Measurements from ENCODE around the gene FKBP8. TPM values are rescaled to one million over a fixed set of nuclear protein-coding genes. Genes with fewer than 3 reads are reported as not detected.
"Not testable (repeated sequence)": the region's sequence is repeated elsewhere in the genome, so short reads cannot be mapped to it uniquely, and the experiment has no call there.

FKBP8 gene
- 86.4 TPM for total RNA-seq

DNA sequence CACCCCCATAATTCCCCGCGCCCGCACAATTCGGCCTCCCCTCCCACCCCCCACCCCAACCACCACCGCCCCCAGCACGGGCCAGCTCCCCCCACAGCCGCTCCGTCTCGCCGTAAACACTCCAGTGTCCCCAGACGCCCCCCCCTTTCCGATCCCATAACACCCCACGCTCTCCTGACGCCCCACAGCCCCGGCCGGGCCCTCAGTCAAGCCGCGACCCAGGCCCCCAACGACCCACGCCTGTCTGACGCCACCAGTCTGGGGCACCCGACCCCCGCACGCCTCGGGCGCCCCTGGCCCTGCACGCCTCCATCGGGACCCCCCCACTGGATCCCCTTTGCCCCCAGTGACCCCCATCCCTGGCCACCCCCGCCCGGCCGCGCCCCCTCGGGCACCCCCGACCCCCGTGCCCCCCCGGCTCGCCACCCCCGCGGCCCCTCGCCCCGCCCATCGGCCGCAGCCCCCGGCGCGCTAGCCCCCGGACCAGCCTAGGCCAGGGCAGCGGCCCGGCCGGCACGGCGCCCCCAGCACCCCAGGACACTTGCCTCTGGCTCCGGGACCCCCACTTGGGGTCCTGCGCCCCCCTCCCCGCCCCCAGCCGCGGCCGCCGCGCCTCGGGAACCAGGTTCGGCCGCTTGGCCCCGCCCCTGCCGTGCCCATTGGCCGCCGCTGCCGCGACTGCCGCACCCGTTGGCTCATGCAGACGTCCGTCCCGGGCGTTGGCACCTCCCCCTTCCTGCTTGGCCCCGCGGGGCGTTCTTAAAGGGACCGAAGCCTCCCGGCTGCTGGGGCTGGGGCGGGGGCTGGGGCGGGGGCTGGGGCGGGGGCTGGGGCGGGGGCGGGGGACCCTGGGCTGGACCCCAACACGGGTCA lies at the start of gene FKBP8:
Gene FKBP8 (minus strand): TSS at position 633 of the 873 bp plus-strand sequence. CDS start 1,603 bp downstream, outside the sequence.
- peak; percentile 78 for DNase-seq

DNA sequence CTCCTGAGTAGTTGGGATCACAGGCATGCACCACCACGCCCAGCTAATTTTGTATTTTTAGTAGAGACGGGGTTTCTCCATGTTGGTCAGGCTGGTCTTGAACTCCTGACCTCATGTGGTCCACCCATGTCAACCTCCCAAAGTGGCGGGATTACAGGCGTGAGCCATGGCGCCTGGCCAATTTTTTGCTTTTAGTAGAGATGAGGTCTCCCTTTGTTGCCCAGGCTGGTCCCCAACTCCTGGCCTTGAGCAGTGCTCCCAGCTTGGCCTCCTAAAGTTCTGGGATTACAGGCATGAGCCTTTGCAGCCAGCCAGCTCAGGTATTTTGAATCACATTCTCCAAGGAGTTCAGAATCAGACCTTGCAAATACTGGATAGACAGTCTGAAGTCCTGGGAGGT lies 49.4 kb upstream of the FKBP8 start:
- DNase-seq = not testable (repeated sequence)

DNA sequence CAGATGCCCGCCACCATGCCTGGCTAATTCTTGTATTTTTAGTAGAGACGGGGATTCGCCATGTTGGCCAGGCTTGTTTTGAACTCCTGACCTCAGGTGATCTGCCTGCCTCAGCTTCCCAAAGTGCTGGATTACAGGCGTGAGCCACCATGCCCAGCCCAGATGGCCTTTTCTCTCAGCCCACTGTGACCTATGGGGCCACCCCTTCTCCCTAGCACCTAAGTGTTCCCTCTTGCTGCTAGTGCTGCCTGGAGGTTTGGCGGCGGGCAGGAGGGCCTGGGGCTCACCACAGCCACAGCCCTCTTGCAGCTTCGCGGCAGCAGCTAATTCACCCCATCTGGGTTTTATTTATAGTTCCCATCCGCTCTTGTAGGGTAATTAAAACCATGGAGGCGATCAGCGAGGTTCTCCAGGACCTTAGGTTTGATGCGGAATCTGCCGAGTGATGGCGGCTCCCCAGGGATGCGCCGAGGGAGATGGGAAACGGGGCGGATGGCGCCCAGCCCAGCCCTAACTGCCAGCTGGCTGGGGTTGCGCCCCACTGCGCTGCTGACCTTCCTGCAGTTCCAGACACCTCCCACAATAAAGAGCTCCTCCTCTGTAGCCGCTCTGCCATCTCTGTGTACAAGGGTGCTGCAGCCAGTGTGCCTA lies 48.5 kb upstream of the FKBP8 start:
- peak; percentile 67 for DNase-seq

DNA sequence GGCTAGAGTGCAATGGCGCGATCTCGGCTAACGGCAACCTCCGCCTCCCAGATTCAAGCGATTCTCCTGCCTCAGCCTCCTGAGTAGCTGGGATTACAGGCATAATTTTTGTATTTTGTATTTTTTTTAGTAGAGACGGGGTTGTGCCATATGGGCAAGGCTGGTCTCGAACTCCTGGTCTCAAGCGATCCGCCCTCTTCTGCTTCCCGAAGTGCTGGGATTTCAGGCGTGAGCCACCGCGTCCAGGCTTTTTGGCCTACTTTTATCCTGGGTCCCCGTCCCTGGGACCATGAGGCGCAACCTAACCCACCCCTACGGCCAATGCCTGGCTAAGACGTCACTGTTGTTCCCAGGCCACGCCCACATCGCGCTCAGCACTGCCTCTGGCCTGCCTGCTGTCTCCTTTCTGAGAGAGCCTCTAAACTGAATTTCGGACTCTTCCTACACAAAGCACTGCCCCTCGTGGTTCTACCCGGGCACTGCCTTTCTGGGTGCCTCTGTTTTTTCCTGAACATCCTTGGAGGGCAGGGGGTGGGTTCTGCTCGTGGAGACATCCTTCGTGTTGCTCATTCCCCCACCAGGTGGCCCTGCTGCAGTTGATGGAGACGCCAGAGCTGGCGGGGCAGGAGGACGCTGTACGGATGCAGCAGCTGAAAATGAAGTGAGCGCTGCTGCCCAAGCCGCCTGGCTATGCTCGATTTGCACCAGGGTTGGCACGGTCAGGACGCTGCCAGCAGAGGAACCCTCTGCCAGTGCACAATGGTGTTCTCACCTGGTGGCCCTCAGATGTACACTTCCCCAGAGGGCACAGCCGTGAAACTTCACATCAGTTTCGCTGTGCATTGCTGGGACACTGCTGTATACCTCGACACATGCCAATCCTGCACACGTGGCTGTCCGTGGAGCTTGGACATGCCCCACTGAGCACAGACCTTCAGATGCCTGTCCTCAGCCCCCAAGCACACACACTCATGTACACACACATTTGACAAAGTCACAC lies 47.2 kb upstream of the FKBP8 start:
- DNase-seq = peak; percentile 41

DNA sequence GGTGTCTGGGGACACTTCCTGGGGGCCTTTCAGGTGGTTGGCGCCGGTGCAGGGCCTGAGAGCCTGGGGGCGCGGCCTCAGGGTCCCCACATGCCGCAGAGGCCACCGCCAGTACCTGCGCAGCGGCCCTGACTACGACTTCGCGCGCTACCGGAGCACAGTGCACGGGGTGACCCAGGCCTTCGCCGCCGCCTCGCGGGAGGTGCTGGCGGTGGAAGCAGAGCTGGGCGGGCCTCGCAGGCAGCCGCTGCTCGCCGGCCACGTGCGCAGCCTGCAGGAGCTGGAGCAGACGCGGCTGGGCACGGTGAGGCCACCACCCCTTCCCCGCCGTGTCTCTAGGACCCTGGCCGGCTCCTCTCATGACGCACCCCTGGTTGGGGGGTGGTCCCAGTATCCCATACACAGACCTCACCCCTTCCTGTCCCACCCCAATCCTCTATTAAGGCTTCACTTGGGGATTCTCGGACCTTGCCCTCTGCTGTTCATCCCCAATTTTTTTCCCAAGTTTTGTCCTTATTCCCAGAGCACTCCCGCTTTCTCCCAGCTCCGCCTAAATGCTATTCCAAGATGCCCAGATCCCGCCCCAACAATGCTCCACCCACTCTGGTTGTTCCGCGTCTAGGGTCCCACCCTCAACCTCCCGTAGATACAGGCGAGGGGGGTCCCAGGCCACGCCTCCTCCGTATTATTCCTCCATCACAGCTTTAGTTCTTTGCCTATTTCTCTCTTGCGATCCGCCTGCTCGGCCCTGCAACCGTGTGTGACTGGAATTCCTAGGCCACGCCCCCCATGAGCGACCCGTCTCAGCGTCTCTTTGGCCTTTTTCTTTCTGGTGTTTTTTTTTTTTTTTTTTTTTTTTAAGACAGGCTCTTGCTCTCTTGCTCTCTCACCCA lies 46.3 kb upstream of the FKBP8 start:
- peak; percentile 52 for DNase-seq

DNA sequence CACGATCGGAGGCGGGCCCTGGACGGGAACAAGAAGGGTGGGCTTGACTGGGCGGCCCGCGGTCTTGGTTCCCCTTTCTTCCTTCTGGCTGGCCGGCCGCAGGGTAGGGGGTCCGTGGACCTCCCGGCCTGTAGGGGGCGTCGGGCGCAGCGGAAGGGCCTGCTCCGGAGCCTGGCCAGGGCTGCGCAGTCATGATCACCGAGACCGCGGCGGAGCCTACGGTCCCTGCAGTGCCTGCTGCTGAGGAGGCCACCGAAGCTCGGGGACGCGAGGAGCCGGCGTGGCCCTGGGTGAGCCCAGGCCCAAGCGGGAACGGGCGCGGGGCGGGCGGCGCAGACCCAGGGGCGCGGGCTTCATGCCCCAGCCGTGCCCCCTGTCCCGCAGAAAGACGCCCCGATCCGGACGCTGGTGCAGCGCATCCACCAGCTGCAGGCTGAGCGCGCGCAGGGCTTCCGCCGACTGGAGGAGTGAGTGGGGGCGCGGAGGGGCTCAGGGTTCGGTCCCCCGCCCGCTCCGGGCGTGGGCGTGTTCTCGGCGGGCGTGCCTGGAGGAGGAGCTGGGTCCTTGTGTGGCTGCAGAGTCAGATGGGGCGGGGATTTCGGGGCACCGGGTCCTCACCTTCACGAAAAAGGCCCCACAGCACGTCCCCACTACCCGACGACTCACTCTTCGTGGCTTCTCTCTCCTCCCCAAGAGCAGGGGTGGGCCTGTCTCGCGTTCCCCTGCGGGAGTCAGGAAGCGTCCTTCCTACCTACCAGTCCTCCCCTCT lies 45.4 kb upstream of the FKBP8 start, which contains the start of gene REX1BD:
Gene REX1BD (plus strand): TSS at position 188 of the 769 bp plus-strand sequence. CDS start 4 bp downstream, at position 192.
- peak; percentile 81 for DNase-seq

GRCh38 chr19:18587962-18588610 lies 44.7 kb upstream of the FKBP8 start:
- DNase-seq = no peak

DNA sequence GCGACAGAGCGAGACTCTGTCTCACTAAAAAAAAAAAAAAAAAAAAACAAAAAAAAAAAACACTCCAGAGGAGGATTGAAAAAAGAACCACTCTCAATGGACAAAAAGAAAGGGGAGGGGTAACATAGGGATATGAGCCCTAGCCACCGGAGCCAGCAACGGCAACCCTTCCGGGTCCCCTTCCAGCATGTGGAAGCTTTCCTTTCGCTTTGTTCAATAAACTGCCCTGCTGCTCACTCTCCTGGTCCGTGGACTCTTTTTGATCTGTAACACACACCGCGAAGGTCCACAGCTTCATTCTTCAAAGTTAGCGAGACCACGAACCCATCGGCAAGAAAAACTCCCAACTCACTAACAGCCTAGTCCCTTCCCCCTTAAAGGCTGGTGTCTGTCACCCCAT lies 44.2 kb upstream of the FKBP8 start:
- no peak for DNase-seq

GRCh38 chr19:18586306-18586705 lies 42.9 kb upstream of the FKBP8 start:
- no peak for DNase-seq

DNA sequence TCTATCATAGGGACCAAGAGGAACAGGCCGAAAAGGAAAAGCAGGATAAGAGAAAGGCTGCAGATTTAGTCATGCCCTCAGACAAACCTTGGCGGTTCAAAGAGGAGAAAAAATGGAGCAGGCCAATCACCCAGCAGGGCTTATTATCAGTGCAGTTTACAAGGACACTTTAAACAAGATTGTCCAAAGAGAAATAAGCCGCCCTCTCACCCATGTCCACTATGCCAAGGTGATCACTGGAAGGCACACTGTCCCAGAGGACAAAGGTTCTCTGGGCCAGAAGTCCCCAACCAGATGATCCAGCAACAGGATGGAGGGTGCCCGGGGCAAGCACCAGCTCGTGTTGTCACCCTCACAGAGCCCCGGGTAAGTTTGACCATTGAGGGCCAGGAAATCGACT lies 36.9 kb upstream of the FKBP8 start:
- no peak for DNase-seq

- DNase-seq = no peak
Observed at GRCh38 chr19:18577365-18577914, 34.1 kb upstream of the FKBP8 start.

DNA sequence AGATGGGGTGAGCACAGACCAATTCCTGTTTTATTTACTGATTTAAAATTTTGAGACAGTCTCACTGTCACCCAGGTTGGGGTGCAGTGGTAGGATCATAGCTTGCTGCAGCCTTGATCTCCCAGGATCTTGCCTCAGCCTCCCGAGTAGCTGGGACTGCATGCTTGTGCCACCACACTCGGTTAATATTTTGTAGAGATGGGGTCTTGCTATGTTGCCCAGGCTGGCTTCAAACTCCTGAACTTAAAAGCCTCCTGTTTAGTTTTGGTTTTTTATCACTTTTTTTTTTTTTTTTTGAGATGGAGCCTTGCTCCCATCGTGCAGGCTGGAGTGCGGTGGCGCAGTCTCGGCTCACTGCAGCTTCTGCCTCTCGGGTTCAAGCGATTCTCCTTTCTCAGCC lies 33.0 kb upstream of the FKBP8 start:
- DNase-seq = no peak

- no peak for DNase-seq
Observed at GRCh38 chr19:18574691-18575291, 31.4 kb upstream of the FKBP8 start.

- peak; percentile 94 for DNase-seq
Observed at GRCh38 chr19:18571564-18572344, 28.4 kb upstream of the FKBP8 start, which contains the start of gene UBA52. TSS of gene UBA52 (plus strand) at chr19:18571857. CDS start at chr19:18573301, 1,444 bp downstream.

GRCh38 chr19:18568367-18568766 lies 25.0 kb upstream of the FKBP8 start:
- no peak for DNase-seq

GRCh38 chr19:18566953-18567352 lies 23.6 kb upstream of the FKBP8 start:
- no peak for DNase-seq

DNA sequence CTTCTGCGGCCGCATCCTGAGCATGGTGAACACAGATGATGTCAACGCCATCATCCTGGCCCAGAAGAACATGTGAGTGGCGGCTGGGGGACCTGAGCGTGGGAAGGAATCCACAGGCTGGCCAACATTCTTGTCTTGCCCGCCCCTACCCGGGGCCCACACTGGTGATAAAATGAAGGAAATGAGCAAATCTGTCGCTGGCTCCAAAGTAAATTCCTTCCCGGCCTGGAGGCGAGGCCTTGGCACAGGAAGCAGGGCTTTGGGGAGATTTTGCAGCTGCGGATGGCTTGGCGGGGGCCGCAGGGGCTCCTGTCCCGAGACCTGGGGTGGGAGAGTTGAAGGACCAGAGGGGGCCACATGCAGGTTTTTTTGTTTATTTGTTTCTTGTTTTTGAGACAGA lies 18.7 kb upstream of the FKBP8 start:
- peak; percentile 16 for DNase-seq

GRCh38 chr19:18559685-18560084 lies 16.3 kb upstream of the FKBP8 start:
- DNase-seq = no peak

All from skin of body (tissue), 2 donors.